ENCODE data around the gene RNF14. TPM values are rescaled to one million over a fixed set of nuclear protein-coding genes. Genes with fewer than 3 reads are reported as not detected.
A peak's percentile ranks its signal among the peaks of the same experiment; 100 is the strongest.

Gene RNF14
- total RNA-seq, 1 experiment from 2014 or later: 72.1 TPM

DNA sequence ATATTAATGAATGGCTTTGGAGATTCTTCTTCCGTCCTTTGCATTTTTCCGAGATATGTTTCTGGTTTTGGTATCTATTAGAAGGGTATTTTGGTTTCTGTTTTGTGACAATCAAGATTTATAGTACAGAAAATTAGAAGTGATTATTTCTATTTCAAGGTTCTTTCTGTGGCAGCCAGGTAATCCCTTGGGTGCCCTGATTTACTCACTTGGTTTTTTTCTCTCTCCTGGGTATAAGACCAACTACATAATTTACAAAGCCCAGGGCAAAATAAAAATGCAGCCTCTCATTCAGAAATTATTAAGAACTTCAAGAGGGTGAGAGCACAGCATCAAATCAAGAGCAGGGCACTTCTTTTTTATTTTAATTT, 2.0 kb upstream of the RNF14 start:
- BruUV-seq (replicated peaks): no TSS peak
- peaks cover 13% of the 10 kb centered on the region for H3K36me3 ChIP-seq (ENCODE audit: control insufficient read depth, insufficient read depth, low read length)
- H3K4me3 ChIP-seq (ENCODE audit: low read depth in 2 of 2, low read length in 2 of 2): no peak overlapping the region
- in situ Hi-C loops (cut with HindIII; ENCODE audit: low pct_unique_long_range_greater_than_20kb, low sequenced_read_pairs): no loop called here
- no peak for ATAC-seq
- ChIA-PET POLR2A (no interaction called here), CTCF (no interaction called here)
- DNase-seq (ENCODE audit: low read depth, low spot score): no peak
- no peaks in the 10 kb centered on the region for H3K9me3 ChIP-seq (ENCODE audit: control insufficient read depth, insufficient read depth, low read depth, low read length)
- no peaks in the 10 kb centered on the region for H3K27me3 ChIP-seq (ENCODE audit: control insufficient read depth, insufficient read depth, low read length)
- H3K4me1 ChIP-seq (ENCODE audit: control insufficient read depth, insufficient read depth, low read length): peaks cover 13% of the 10 kb centered on the region
- TF ChIP-seq SIN3A (IDR thresholded peaks at IDR 0.05; ENCODE audit: borderline replicate concordance, insufficient read depth, low read depth, low read length) (no peak), TCF7L2 (IDR thresholded peaks at IDR 0.05; ENCODE audit: low read depth, low read length) (no peak), REST (IDR thresholded peaks at IDR 0.05; ENCODE audit: insufficient read depth in 1 of 2, low read depth in 2 of 2, low read length in 1 of 2) (no peak), POLR2AphosphoS5 (IDR thresholded peaks at IDR 0.05; ENCODE audit: low read depth, low read length) (no peak)
- TF ChIP-seq, protein P1, sequence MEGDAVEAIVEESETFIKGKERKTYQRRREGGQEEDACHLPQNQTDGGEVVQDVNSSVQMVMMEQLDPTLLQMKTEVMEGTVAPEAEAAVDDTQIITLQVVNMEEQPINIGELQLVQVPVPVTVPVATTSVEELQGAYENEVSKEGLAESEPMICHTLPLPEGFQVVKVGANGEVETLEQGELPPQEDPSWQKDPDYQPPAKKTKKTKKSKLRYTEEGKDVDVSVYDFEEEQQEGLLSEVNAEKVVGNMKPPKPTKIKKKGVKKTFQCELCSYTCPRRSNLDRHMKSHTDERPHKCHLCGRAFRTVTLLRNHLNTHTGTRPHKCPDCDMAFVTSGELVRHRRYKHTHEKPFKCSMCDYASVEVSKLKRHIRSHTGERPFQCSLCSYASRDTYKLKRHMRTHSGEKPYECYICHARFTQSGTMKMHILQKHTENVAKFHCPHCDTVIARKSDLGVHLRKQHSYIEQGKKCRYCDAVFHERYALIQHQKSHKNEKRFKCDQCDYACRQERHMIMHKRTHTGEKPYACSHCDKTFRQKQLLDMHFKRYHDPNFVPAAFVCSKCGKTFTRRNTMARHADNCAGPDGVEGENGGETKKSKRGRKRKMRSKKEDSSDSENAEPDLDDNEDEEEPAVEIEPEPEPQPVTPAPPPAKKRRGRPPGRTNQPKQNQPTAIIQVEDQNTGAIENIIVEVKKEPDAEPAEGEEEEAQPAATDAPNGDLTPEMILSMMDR (IDR thresholded peaks at IDR 0.05): no peak
- no peak overlapping the region for H3K27ac ChIP-seq (ENCODE audit: low read length)
- intact Hi-C loops (cut with micrococcal nuclease; ENCODE audit: unreplicated experiment): loop anchor here (10.0 kb wide), 1 partner anchor 302 kb away; no protein-coding TSS in a partner anchor

- POLR2A ChIA-PET: no interaction called here
- CTCF ChIA-PET: interaction anchor here (1.0 to 1.9 kb wide), 4 partner anchors 8 to 91 kb away, joined by 3 to 9 read pairs (median 4); partner anchors contain the start of gene PCDH12
- in situ Hi-C loops (cut with HindIII; ENCODE audit: low pct_unique_long_range_greater_than_20kb, low sequenced_read_pairs) (no loop called here), intact Hi-C loops (cut with micrococcal nuclease; ENCODE audit: unreplicated experiment) (loop anchor here (10.0 kb wide), 1 partner anchor 305 kb away; no protein-coding TSS in a partner anchor)
- Histone ChIP-seq H3K27ac (ENCODE audit: low read length) (peak overlapping the region; percentile 92), H3K36me3 (ENCODE audit: control insufficient read depth, insufficient read depth, low read length) (peaks cover 32% of the 10 kb centered on the region), H3K4me3 (ENCODE audit: low read depth in 2 of 2, low read length in 2 of 2) (peak overlapping the region; percentile 95 to 96), H3K9me3 (ENCODE audit: control insufficient read depth, insufficient read depth, low read depth, low read length) (no peaks in the 10 kb centered on the region), H3K27me3 (ENCODE audit: control insufficient read depth, insufficient read depth, low read length) (no peaks in the 10 kb centered on the region), H3K4me1 (ENCODE audit: control insufficient read depth, insufficient read depth, low read length) (peaks cover 13% of the 10 kb centered on the region)
- DNase-seq (ENCODE audit: low read depth, low spot score): no peak
- TF ChIP-seq SIN3A (IDR thresholded peaks at IDR 0.05; ENCODE audit: borderline replicate concordance, insufficient read depth, low read depth, low read length) (no peak), POLR2AphosphoS5 (IDR thresholded peaks at IDR 0.05; ENCODE audit: low read depth, low read length) (no peak), TCF7L2 (IDR thresholded peaks at IDR 0.05; ENCODE audit: low read depth, low read length) (no peak), REST (IDR thresholded peaks at IDR 0.05; ENCODE audit: insufficient read depth in 1 of 2, low read depth in 2 of 2, low read length in 1 of 2) (no peak)
- TF ChIP-seq, protein P1 (IDR thresholded peaks at IDR 0.05): no peak
- no peak for ATAC-seq
- BruUV-seq (replicated peaks): TSS peak; percentile 66
These were observed 1.2 kb downstream of the RNF14 start for GRCh38 chr5:141969783-141970771.
